A673 (cell line): ENCODE data around the gene IGSF1.

ENCODE experiments used
- CTCF ChIP-seq: fragments of 300-800, 200-600 bp; sonication (generic); conservative IDR thresholded peaks from 2 replicates; pipeline ENCODE4 v1.5.1; 2017; ENCODE audit warnings: low read depth, mild to moderate bottlenecking, antibody characterized with exemption, low read length, moderate library complexity, mixed read lengths
- EZH2 ChIP-seq: fragments of 200-600 bp; sonication (generic); IDR thresholded peaks from 2 replicates; pipeline ENCODE4 v1.6.1; 2017; ENCODE audit warnings: borderline replicate concordance, low read depth, mild to moderate bottlenecking, mixed read lengths, antibody characterized with exemption, low read length; ENCODE audit not compliant: poor library complexity, severe bottlenecking

- no peak for TF ChIP-seq CTCF
- TF ChIP-seq EZH2: no peak
Measured at GRCh38 chrX:131264053-131264452, 25.1 kb downstream of the IGSF1 start.
